Dendritic cell treated with granulocyte-macrophage colony-stimulating factor and Interleukin-4, amounts not matched to agents 40 ng/mL and 50 ng/mL, for 4 days (primary cell): ENCODE data around the gene PTX4.
"Not testable (repeated sequence)": the region's sequence is repeated elsewhere in the genome, so short reads cannot be mapped to it uniquely, and the experiment has no call there.

Experiments
- H3K27ac Mint-ChIP-seq: one replicate; pipeline ENCODE4 v1.8.0; 2022; ENCODE audit warnings: mild to moderate bottlenecking, mixed read lengths
- H3K27me3 Mint-ChIP-seq: one replicate; pipeline ENCODE4 v1.8.0; 2022; ENCODE audit warnings: mild to moderate bottlenecking, mixed read lengths
- H3K36me3 Mint-ChIP-seq: one replicate; pipeline ENCODE4 v1.8.0; 2022; ENCODE audit warnings: low read depth, mixed read lengths
- H3K4me1 Mint-ChIP-seq: one replicate; pipeline ENCODE4 v1.8.0; 2022; ENCODE audit warnings: low read depth, mixed read lengths
- H3K4me3 Mint-ChIP-seq: one replicate; pipeline ENCODE4 v1.8.0; 2022; ENCODE audit warnings: mild to moderate bottlenecking, moderate library complexity, mixed read lengths
- H3K9me3 Mint-ChIP-seq: one replicate; pipeline ENCODE4 v1.8.0; 2022; ENCODE audit warnings: mixed read lengths
- intact Hi-C: fragments of 100-400 bp; cut with micrococcal nuclease; formaldehyde crosslinking; loops from one replicate; pipeline ENCODE4 v1.15.0; 2022

Gene PTX4

GRCh38 chr16:1471569-1472194 is 17.1 kb downstream of the PTX4 start:
- Mint-ChIP-seq H3K27ac (peak overlapping the region; percentile 93), H3K9me3 (no peaks in the 10 kb centered on the region), H3K4me1 (peaks cover 70% of the 10 kb centered on the region), H3K36me3 (peaks cover 34% of the 10 kb centered on the region), H3K4me3 (peak overlapping the region; percentile 84), H3K27me3 (no peaks in the 10 kb centered on the region)
- intact Hi-C loops, result no loop called here

GRCh38 chr16:1470481-1471251 is 18.1 kb downstream of the PTX4 start:
- peaks cover 45% of the 10 kb centered on the region for H3K36me3 Mint-ChIP-seq
- intact Hi-C loops, result no loop called here
- no peaks in the 10 kb centered on the region for H3K27me3 Mint-ChIP-seq
- H3K9me3 Mint-ChIP-seq, result no peaks in the 10 kb centered on the region
- H3K27ac Mint-ChIP-seq, result peak overlapping the region; percentile 93
- H3K4me1 Mint-ChIP-seq, result peaks cover 66% of the 10 kb centered on the region
- peak overlapping the region; percentile 84 for H3K4me3 Mint-ChIP-seq

DNA sequence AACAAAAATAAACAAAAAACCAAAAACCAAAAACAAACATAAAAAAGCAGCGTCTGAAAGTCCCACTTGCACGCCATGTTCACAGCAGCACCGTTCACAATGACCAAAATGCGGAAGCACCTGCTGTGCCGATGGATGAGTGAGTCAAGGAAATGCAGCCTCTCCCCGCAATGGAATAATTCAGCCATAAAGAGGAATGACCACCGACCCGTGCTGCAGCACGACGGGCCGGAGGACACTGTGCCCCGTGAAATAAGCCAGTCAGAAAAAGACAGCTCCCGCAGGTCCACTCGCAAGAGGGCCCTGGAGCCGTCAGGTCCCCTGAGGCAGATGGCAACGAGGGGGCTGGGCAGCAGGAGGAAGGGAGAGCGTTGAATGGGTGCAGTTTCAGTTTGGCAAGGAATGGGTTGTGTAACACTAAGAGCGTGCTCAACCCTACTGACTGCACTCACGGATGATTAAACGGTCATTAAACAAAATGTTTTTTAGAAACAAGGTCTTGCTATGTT is 19.0 kb downstream of the PTX4 start:
- H3K27ac Mint-ChIP-seq, result peak overlapping the region; percentile 93
- intact Hi-C loops, result loop anchor here (2.0 kb wide), 1 partner anchor 49 kb away; the partner anchor contains the start of gene UQCC4
- H3K4me3 Mint-ChIP-seq, result peak overlapping the region; percentile 84
- H3K4me1 Mint-ChIP-seq, result peaks cover 67% of the 10 kb centered on the region
- H3K36me3 Mint-ChIP-seq, result peaks cover 54% of the 10 kb centered on the region
- H3K27me3 Mint-ChIP-seq, result no peaks in the 10 kb centered on the region
- no peaks in the 10 kb centered on the region for H3K9me3 Mint-ChIP-seq

DNA sequence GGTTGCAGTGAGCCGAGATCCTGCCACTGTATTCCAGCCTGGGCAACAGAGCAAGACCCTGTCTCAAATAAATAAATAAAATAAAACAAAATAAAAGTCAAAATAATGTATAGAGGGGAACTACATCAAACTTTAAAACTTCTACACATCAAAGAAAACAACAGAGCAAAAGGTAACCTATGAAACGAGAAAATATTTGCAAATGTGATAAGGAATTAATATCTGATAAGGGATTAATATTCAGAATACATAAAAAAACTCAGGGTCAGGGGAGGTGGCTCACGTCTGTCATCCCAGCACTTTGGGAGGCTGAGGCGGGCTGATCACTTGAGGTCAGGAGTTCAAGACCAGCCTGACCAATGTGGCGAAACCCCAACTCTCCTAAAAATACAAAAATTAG is 19.6 kb downstream of the PTX4 start:
- H3K4me3 Mint-ChIP-seq, result peak overlapping the region; percentile 84
- H3K27me3 Mint-ChIP-seq, H3K9me3 Mint-ChIP-seq: not testable (repeated sequence)
- peaks cover 68% of the 10 kb centered on the region for H3K4me1 Mint-ChIP-seq
- intact Hi-C loops, result loop anchor here (2.0 kb wide), 1 partner anchor 48 kb away; the partner anchor contains the start of gene UQCC4
- H3K36me3 Mint-ChIP-seq, result peaks cover 60% of the 10 kb centered on the region
- peak overlapping the region; percentile 93 for H3K27ac Mint-ChIP-seq

DNA sequence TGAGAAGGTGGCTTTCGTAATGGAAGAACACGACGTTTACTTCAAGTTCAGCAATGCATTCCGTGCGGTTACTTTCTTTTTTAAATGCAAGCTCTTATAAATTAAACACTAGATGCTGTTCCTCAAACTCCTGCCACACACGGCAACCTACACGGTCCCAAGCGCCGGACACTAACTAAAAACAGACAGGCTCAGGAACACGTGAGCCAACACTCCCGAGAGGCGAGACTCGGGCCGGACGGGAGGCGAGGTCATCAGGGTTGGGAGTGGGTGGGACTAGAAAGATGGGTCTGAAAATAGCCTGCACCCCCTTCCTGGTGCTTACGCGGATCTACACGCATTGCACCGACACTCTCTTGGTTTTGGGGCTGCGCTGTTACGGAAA is 20.3 kb downstream of the PTX4 start:
- intact Hi-C loops, result loop anchor here (2.0 kb wide), 1 partner anchor 48 kb away; the partner anchor contains the start of gene UQCC4
- H3K36me3 Mint-ChIP-seq, result peaks cover 67% of the 10 kb centered on the region
- H3K27ac Mint-ChIP-seq, result peak overlapping the region; percentile 93
- H3K9me3 Mint-ChIP-seq, result no peaks in the 10 kb centered on the region
- no peaks in the 10 kb centered on the region for H3K27me3 Mint-ChIP-seq
- no peak overlapping the region for H3K4me3 Mint-ChIP-seq
- H3K4me1 Mint-ChIP-seq, result peaks cover 68% of the 10 kb centered on the region

- H3K27ac Mint-ChIP-seq, result peak overlapping the region; percentile 93
- no peaks in the 10 kb centered on the region for H3K9me3 Mint-ChIP-seq
- peaks cover 73% of the 10 kb centered on the region for H3K36me3 Mint-ChIP-seq
- H3K4me1 Mint-ChIP-seq, result peaks cover 56% of the 10 kb centered on the region
- intact Hi-C loops, result no loop called here
- H3K4me3 Mint-ChIP-seq, result no peak overlapping the region
- no peaks in the 10 kb centered on the region for H3K27me3 Mint-ChIP-seq
These were observed 21.7 kb downstream of the PTX4 start for GRCh38 chr16:1466968-1467521.

DNA sequence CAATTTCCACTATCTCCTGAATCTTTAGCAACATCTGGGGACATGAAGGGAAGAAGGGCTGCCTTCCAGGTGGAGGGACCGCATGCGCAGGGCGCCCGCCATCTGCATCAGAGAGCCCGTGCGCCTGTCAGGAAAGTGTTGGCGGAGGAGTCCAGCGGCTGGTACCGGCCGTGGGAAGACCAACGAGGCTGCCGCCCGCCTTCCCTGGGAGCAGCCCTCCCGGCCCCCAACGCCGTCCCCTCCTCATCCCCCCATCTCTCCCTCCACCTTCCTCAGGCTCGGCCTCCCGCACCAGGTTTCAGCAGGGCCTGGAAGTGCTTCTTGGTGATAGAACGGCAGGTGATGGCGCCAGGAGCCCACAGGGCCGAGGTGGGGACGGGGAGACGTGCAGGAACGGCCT is 22.7 kb downstream of the PTX4 start:
- intact Hi-C loops, result no loop called here
- H3K27ac Mint-ChIP-seq, result no peak overlapping the region

GRCh38 chr16:1465567-1465915 is 23.2 kb downstream of the PTX4 start:
- Mint-ChIP-seq H3K27me3 (no peaks in the 10 kb centered on the region), H3K27ac (peak overlapping the region; percentile 33), H3K9me3 (no peaks in the 10 kb centered on the region), H3K4me1 (peaks cover 43% of the 10 kb centered on the region), H3K36me3 (peaks cover 82% of the 10 kb centered on the region), H3K4me3 (no peak overlapping the region)
- intact Hi-C loops, result no loop called here

More for the DNA sequence above, 22.7 kb downstream of the PTX4 start:
- Mint-ChIP-seq H3K9me3 (no peaks in the 10 kb centered on the region), H3K4me3 (no peak overlapping the region), H3K36me3 (peaks cover 77% of the 10 kb centered on the region), H3K4me1 (peaks cover 47% of the 10 kb centered on the region), H3K27me3 (no peaks in the 10 kb centered on the region)

GRCh38 chr16:1464894-1465566 is 23.7 kb downstream of the PTX4 start:
- H3K4me3 Mint-ChIP-seq, result no peak overlapping the region
- no peaks in the 10 kb centered on the region for H3K9me3 Mint-ChIP-seq
- H3K27me3 Mint-ChIP-seq, result no peaks in the 10 kb centered on the region
- intact Hi-C loops, result no loop called here
- H3K4me1 Mint-ChIP-seq, result peaks cover 43% of the 10 kb centered on the region
- H3K27ac Mint-ChIP-seq, result peak overlapping the region; percentile 33
- H3K36me3 Mint-ChIP-seq, result peaks cover 87% of the 10 kb centered on the region

GRCh38 chr16:1464196-1464893 is 24.4 kb downstream of the PTX4 start:
- Mint-ChIP-seq H3K4me1 (peaks cover 42% of the 10 kb centered on the region), H3K27ac (no peak overlapping the region)
- intact Hi-C loops, result no loop called here

DNA sequence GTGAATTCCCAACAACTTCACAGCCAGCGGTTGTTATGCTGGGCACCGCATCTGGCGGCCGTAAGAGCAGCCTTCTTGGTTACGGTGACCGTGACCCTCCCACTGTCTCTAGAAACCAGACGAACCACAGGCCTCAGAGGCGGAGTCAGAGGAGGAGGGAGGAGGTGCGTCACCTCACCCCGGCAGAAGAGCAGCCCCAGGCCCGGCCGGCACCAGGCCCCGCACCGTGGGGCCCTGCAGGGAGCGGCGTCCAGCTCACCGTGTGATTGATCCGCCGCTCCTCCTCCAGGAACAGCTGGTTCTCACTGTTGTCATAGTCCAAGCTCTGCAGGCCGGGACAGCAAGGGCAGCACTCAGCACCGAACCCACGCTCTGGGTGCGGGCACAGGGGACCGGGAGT is 27.6 kb downstream of the PTX4 start:
- H3K4me1 Mint-ChIP-seq, result peaks cover 27% of the 10 kb centered on the region
- intact Hi-C loops, result no loop called here
- H3K4me3 Mint-ChIP-seq, result no peak overlapping the region
- no peaks in the 10 kb centered on the region for H3K9me3 Mint-ChIP-seq
- H3K27ac Mint-ChIP-seq, result no peak overlapping the region
- peaks cover 100% of the 10 kb centered on the region for H3K36me3 Mint-ChIP-seq
- no peaks in the 10 kb centered on the region for H3K27me3 Mint-ChIP-seq

More at GRCh38 chr16:1464196-1464893, 24.4 kb downstream of the PTX4 start:
- Mint-ChIP-seq H3K4me3 (no peak overlapping the region), H3K9me3 (no peaks in the 10 kb centered on the region), H3K27me3 (no peaks in the 10 kb centered on the region), H3K36me3 (peaks cover 94% of the 10 kb centered on the region)

GRCh38 chr16:1460602-1461138 is 28.1 kb downstream of the PTX4 start:
- Mint-ChIP-seq H3K27ac (no peak overlapping the region), H3K36me3 (peaks cover 100% of the 10 kb centered on the region)
- intact Hi-C loops, result no loop called here

GRCh38 chr16:1459967-1460366 is 28.8 kb downstream of the PTX4 start:
- Mint-ChIP-seq H3K4me3 (no peak overlapping the region), H3K4me1 (peaks cover 25% of the 10 kb centered on the region), H3K27ac (peak overlapping the region; percentile 68), H3K36me3 (peaks cover 100% of the 10 kb centered on the region), H3K27me3 (no peaks in the 10 kb centered on the region), H3K9me3 (no peaks in the 10 kb centered on the region)
- intact Hi-C loops, result no loop called here

More at GRCh38 chr16:1460602-1461138, 28.1 kb downstream of the PTX4 start:
- Mint-ChIP-seq H3K4me1 (peaks cover 27% of the 10 kb centered on the region), H3K27me3 (no peaks in the 10 kb centered on the region), H3K4me3 (no peak overlapping the region), H3K9me3 (no peaks in the 10 kb centered on the region)
